ENCODE results near the gene NME8.
"Not testable (repeated sequence)": the region's sequence is repeated elsewhere in the genome, so short reads cannot be mapped to it uniquely, and the experiment has no call there.

The NME8 gene

GRCh38 chr7:37848297-37848696, at the start of gene NME8:
NME8 (plus strand) TSS chr7:37848597; CDS start chr7:37850267, 1,670 bp downstream.
- DNase-seq (ENCODE audit: low read depth): no peak

- DNase-seq (ENCODE audit: low read depth): no peak
Measured at GRCh38 chr7:37806152-37806551, 42.2 kb upstream of the NME8 start.

GRCh38 chr7:37812161-37812580, 36.2 kb upstream of the NME8 start:
- not testable (repeated sequence) for DNase-seq (ENCODE audit: low read depth)

- DNase-seq (ENCODE audit: low read depth): no peak
Measured at GRCh38 chr7:37815671-37816371, 32.6 kb upstream of the NME8 start.

GRCh38 chr7:37816922-37817590, 31.3 kb upstream of the NME8 start:
- no peak for DNase-seq (ENCODE audit: low read depth)

- DNase-seq (ENCODE audit: low read depth): no peak
Measured at GRCh38 chr7:37817591-37817960, 30.8 kb upstream of the NME8 start.

GRCh38 chr7:37817996-37818720, 30.2 kb upstream of the NME8 start:
- no peak for DNase-seq (ENCODE audit: low read depth)

GRCh38 chr7:37820708-37821468, 27.5 kb upstream of the NME8 start:
- DNase-seq (ENCODE audit: low read depth): no peak

- no peak for DNase-seq (ENCODE audit: low read depth)
Measured at GRCh38 chr7:37822946-37823345, 25.5 kb upstream of the NME8 start.

GRCh38 chr7:37823557-37823956, 24.8 kb upstream of the NME8 start:
- DNase-seq (ENCODE audit: low read depth): no peak

GRCh38 chr7:37825038-37825437, 23.4 kb upstream of the NME8 start:
- DNase-seq (ENCODE audit: low read depth): no peak

GRCh38 chr7:37826825-37827224, 21.6 kb upstream of the NME8 start:
- DNase-seq (ENCODE audit: low read depth): no peak

- DNase-seq (ENCODE audit: low read depth): no peak
Measured at GRCh38 chr7:37831244-37831643, 17.2 kb upstream of the NME8 start.

- DNase-seq (ENCODE audit: low read depth): no peak
Measured at GRCh38 chr7:37832194-37832593, 16.2 kb upstream of the NME8 start.

- DNase-seq (ENCODE audit: low read depth): peak; percentile 13
Measured at GRCh38 chr7:37833107-37833817, 15.1 kb upstream of the NME8 start.

- no peak for DNase-seq (ENCODE audit: low read depth)
Measured at GRCh38 chr7:37833818-37834146, 14.6 kb upstream of the NME8 start.

GRCh38 chr7:37853468-37853867, 5.1 kb downstream of the NME8 start:
- DNase-seq (ENCODE audit: low read depth): no peak

GRCh38 chr7:37882086-37882485, 33.7 kb downstream of the NME8 start:
- no peak for DNase-seq (ENCODE audit: low read depth)

GRCh38 chr7:37893359-37893758, 45.0 kb downstream of the NME8 start:
- no peak for DNase-seq (ENCODE audit: low read depth)

- no peak for DNase-seq (ENCODE audit: low read depth)
Measured at GRCh38 chr7:37894671-37895070, 46.3 kb downstream of the NME8 start.

- no peak for DNase-seq (ENCODE audit: low read depth)
Measured at GRCh38 chr7:37899712-37900247, 51.4 kb downstream of the NME8 start.

All from stimulated activated CD4-positive, alpha-beta T cell treated with anti-CD3 and anti-CD28 coated beads, Interleukin-2, amount 100 ng/mL, for 4 hours (primary cell).